HepG2 (cell line): ENCODE measurements around the gene RAD54L. TPM values are rescaled to one million over a fixed set of nuclear protein-coding genes. Genes with fewer than 3 reads are reported as not detected.

Experiments
- ATAC-seq: fragments of 200-7000 bp; cut with Tn5 transposase; 3 replicates; pipeline ENCODE4 v1.9.1; 2020; ENCODE audit warnings: mild to moderate bottlenecking, moderate library complexity
- BruUV-seq: library from RNA; stranded (reverse); fragments of 400-500 nt; replicated peaks from 2 replicates; lab custom pipeline; 2021; lab: Mats Ljungman, UMichigan
- CTCF ChIA-PET: fragments of 300-600 bp; formaldehyde crosslinking; extraction: SDS; loops from one replicate; lab custom pipeline; 2021; ENCODE audit warnings: low total read pairs, inconsistent platforms, low intra/inter-chr PET ratio; lab: Yijun Ruan, JAX
- POLR2A ChIA-PET: fragments of 350-600 bp; sonication (Branson Sonifier 250); formaldehyde crosslinking; loops from one replicate; lab custom pipeline; 2020; ENCODE audit warnings: antibody characterized with exemption, inconsistent platforms; lab: Yijun Ruan, JAX
- DNase-seq: peaks from one replicate; pipeline ENCODE4 v3.0.0-alpha.2; 2015; ENCODE audit warnings: low spot score
- FAIRE-seq: peaks from 3 replicates; lab custom pipeline; 2011; peaks lifted over from hg19 to GRCh38; lab: Jason Lieb, UNC
- H2AFZ ChIP-seq: one replicate; pipeline ENCODE4 v1.6.1; 2011; ENCODE audit warnings: low read length, inconsistent platforms
- H3K27ac ChIP-seq: fragments of 300-600 bp; 3 replicates; pipeline ENCODE4 v1.8.0; 2011; ENCODE audit warnings: mixed run types, mild to moderate bottlenecking, mixed read lengths, low read length, inconsistent platforms; ENCODE audit not compliant: insufficient read depth; ENCODE audit errors: extremely low read length
- H3K27me3 ChIP-seq, 2 experiments: fragments of 200-600 bp in 1 of 2; 2 replicates in 1 of 2; 3 replicates in 1 of 2; pipeline versions ENCODE4 v1.6.0 to v1.8.0; 2011; ENCODE audit warnings: low read length in 2 of 2, mild to moderate bottlenecking in 2 of 2, moderate library complexity in 2 of 2, inconsistent platforms in 1 of 2; ENCODE audit not compliant: insufficient read depth in 2 of 2, control insufficient read depth in 1 of 2
- H3K36me3 ChIP-seq, 2 experiments: fragments of 200-600 bp in 1 of 2; replicated peaks in 1 of 2; 2 replicates in 1 of 2; 3 replicates in 1 of 2; pipeline versions ENCODE4 v1.5.1 to v1.8.0; 2011; ENCODE audit warnings: low read length in 2 of 2, inconsistent platforms in 1 of 2; ENCODE audit not compliant: insufficient read depth in 2 of 2, control insufficient read depth in 1 of 2
- H3K4me1 ChIP-seq: 2 replicates; pipeline ENCODE4 v1.5.1; 2012; ENCODE audit warnings: low read length, inconsistent platforms; ENCODE audit not compliant: insufficient read depth
- H3K4me2 ChIP-seq: 2 replicates; pipeline ENCODE4 v1.6.0; 2011; ENCODE audit warnings: low read depth, low read length, inconsistent platforms
- H3K4me3 ChIP-seq, 3 experiments: fragments of 200-600 bp in 1 of 3; sonication (generic), shearing (Covaris generic) in 1 of 3; replicated peaks in 1 of 3; 2 replicates each; pipeline ENCODE4 v1.5.1; 2011 to 2016; ENCODE audit warnings: low read length in 3 of 3, inconsistent platforms in 2 of 3, low read depth in 2 of 3, mild to moderate bottlenecking in 2 of 3, control low read depth in 1 of 3, mixed read lengths in 1 of 3; ENCODE audit not compliant: insufficient read depth in 1 of 3
- H3K79me2 ChIP-seq: one replicate; pipeline ENCODE4 v1.6.1; 2011; ENCODE audit warnings: low read length, inconsistent platforms; ENCODE audit not compliant: insufficient read depth
- H3K9ac ChIP-seq: 2 replicates; pipeline ENCODE4 v1.6.0; 2011; ENCODE audit warnings: mild to moderate bottlenecking, low read depth, low read length, inconsistent platforms; ENCODE audit not compliant: insufficient read depth
- H3K9me3 ChIP-seq: 2 replicates; pipeline ENCODE4 v1.5.1; 2012; ENCODE audit warnings: mild to moderate bottlenecking, low read length
- H4K20me1 ChIP-seq: 2 replicates; pipeline ENCODE4 v1.6.0; 2011; ENCODE audit warnings: inconsistent platforms, mild to moderate bottlenecking, low read length, moderate library complexity; ENCODE audit not compliant: insufficient read depth
- CREB1 ChIP-seq, 2 experiments: fragments of 450-650 bp in 1 of 2; IDR thresholded peaks; 2 replicates each; pipeline ENCODE4 v1.6.1; 2016 to 2017; ENCODE audit warnings: control low read depth in 1 of 2, mild to moderate bottlenecking in 1 of 2, missing compliant biosample characterization in 1 of 2, missing genetic modification characterization in 1 of 2
- DMAP1 ChIP-seq: IDR thresholded peaks from 2 replicates; pipeline ENCODE4 v1.6.1; 2016
- GLI4 ChIP-seq: sonication (generic); formaldehyde crosslinking; IDR thresholded peaks from 2 replicates; pipeline ENCODE4 v1.5.1; 2020; ENCODE audit warnings: missing genetic modification reagents, mild to moderate bottlenecking, moderate library complexity, borderline replicate concordance
- KLF11 ChIP-seq: IDR thresholded peaks from 2 replicates; pipeline ENCODE4 v1.6.1; 2016; ENCODE audit warnings: missing compliant biosample characterization
- NR2F2 ChIP-seq: IDR thresholded peaks from 2 replicates; pipeline ENCODE4 v1.6.1; 2012; ENCODE audit warnings: low read depth, inconsistent platforms, borderline replicate concordance
- POLR2A ChIP-seq, 2 experiments: IDR thresholded peaks; 2 replicates each; pipeline ENCODE4 v1.6.1; 2011; ENCODE audit warnings: low read depth in 2 of 2, low read length in 2 of 2, mild to moderate bottlenecking in 1 of 2, moderate library complexity in 1 of 2; ENCODE audit not compliant: insufficient read depth in 1 of 2
- POLR2AphosphoS5 ChIP-seq: IDR thresholded peaks from 2 replicates; pipeline ENCODE4 v1.6.1; 2012; ENCODE audit warnings: low read depth, low read length
- YEATS4 ChIP-seq: sonication (generic); formaldehyde crosslinking; IDR thresholded peaks from 2 replicates; pipeline ENCODE4 v1.4.0; 2020; ENCODE audit warnings: missing genetic modification reagents, borderline replicate concordance
- ZKSCAN5 ChIP-seq: sonication (generic); formaldehyde crosslinking; IDR thresholded peaks from 2 replicates; pipeline ENCODE4 v1.5.1; 2020; ENCODE audit warnings: mild to moderate bottlenecking, missing genetic modification reagents
- ZNF546 ChIP-seq: sonication (generic); formaldehyde crosslinking; conservative IDR thresholded peaks from 2 replicates; pipeline ENCODE4 v1.8.1; 2023; ENCODE audit warnings: mild to moderate bottlenecking, missing genetic modification reagents
- ZNF724P ChIP-seq: sonication (generic); formaldehyde crosslinking; IDR thresholded peaks from 2 replicates; pipeline ENCODE4 v1.8.0; 2022; ENCODE audit warnings: missing genetic modification reagents, borderline replicate concordance
- ZNF788 ChIP-seq: sonication (generic); formaldehyde crosslinking; IDR thresholded peaks from 2 replicates; pipeline ENCODE4 v1.5.0; 2020; ENCODE audit warnings: mild to moderate bottlenecking, missing genetic modification reagents, borderline replicate concordance
- WGBS: methylation state at CpG from one replicate; pipeline ENCODE4 v1.1.6; 2017; ENCODE audit warnings: low lambda C conversion rate; 5-methylcytosine and 5-hydroxymethylcytosine counted together
- in situ Hi-C: cut with HindIII; loops from 2 replicates; pipeline ENCODE4 v1.10.0; 2017; ENCODE audit warnings: low pct_unique_long_range_greater_than_20kb; ENCODE audit not compliant: extremely low pct_ligation_motif_present
- intact Hi-C: fragments of 100-400 bp; cut with micrococcal nuclease; formaldehyde crosslinking; loops from one replicate; pipeline ENCODE4 v1.10.0; 2022; ENCODE audit not compliant: unreplicated experiment
- polyA plus RNA-seq, 8 experiments: library from polyadenylated mRNA; depleted of rRNA in 3 of 8; stranded (reverse) in 7 of 8; unstranded in 1 of 8; fragments of >200 nt; fragmentation: Illumina TruSeq in 4 of 8; extraction: Trizol in 4 of 8; gene quantifications; 2 replicates each; pipeline versions ENCODE4 v1.2.1 to v1.2.3, GENCODE V29; 2011 to 2016; ENCODE audit warnings: low read depth in 4 of 8, missing spikeins in 1 of 8, mixed read lengths in 1 of 8; ENCODE audit not compliant: insufficient read depth in 1 of 8
- total RNA-seq, 5 experiments: library from RNA; depleted of rRNA; stranded (reverse); fragments of >200 nt; fragmentation: Illumina TruSeq; extraction: Trizol; gene quantifications; 2 replicates each; pipeline ENCODE4 v1.2.3, GENCODE V29; 2016; ENCODE audit warnings: low read depth in 1 of 5
- TF ChIP-seq, protein P1 (sequence below): sonication (generic); formaldehyde crosslinking; IDR thresholded peaks from 2 replicates; pipeline ENCODE4 v1.9.0; 2022; ENCODE audit warnings: missing genetic modification reagents, mild to moderate bottlenecking, borderline replicate concordance
- TF ChIP-seq, protein P2 (sequence below): IDR thresholded peaks from 2 replicates; pipeline ENCODE4 v1.6.1; 2016; ENCODE audit warnings: mild to moderate bottlenecking
- TF ChIP-seq, protein P3 (sequence below): IDR thresholded peaks from 2 replicates; pipeline ENCODE4 v1.6.1; 2018; ENCODE audit warnings: missing genetic modification reagents, mild to moderate bottlenecking, missing compliant biosample characterization

RAD54L gene
- total and polyA plus RNA-seq, 2 of the 13 experiments (the other 11 are each of a cell fraction or from before 2014, with no cell fraction given), result 10.2 to 30.0 TPM

DNA sequence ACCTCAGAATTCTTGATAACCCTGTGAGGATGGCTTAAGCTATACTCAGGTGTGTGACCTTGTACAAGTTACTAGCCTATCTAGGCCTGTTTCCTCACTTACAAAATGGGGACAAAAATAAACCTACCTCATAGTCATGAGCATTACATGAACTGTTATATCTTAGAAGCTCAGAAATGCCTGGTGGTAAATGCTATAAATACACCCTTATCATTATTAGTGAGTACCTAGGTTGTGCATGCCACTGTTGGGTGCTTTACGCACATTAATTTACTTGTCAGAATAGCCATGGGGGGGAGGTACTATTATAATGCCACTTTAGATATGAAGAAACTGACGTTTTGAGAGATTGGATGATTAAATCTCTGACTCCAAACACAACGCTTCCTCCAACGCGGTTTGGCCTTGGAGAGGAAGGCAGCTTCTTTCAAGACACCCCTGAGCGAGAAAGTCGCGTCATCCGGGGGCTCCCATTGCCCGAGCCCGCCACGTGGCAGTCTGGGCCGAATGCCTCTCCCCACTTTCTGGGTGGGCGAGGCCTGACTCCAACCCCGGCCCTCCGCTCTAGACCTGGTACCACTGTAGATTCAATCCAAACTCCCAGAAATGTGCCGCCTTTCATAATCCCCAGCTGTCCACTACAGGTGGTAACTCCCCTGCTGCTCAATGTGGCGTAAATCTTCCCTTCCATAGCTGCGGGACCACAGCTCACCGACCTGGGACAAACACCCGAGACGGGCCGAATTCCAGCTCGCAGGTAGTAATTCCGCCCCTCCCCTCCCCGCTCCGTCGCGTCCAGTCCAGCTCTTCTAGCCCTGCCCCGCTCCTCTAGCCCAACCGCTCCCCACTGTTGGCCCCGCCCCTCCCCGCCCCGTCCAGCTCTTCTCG is 771 bp upstream of the RAD54L start:
- TSS peak; percentile 99 for BruUV-seq
- intact Hi-C loops, result loop anchor here (5.0 kb wide), 1 partner anchor 56 kb away; the partner anchor contains the start of genes LRRC41 and UQCRH
- H3K4me2 ChIP-seq, result peak overlapping the region; percentile 90
- in situ Hi-C loops, result no loop called here
- H3K36me3 ChIP-seq, result peaks cover 6 to 19% of the 10 kb centered on the region in 2 experiments
- no peaks in the 10 kb centered on the region; a peak in 1 of 5 replicates for H3K27me3 ChIP-seq
- H3K4me1 ChIP-seq, result peaks cover 68% of the 10 kb centered on the region
- peak overlapping the region; percentile 91 for H3K27ac ChIP-seq
- DNase-seq, result no peak
- WGBS, result 4% methylated on average over 32 of the region's 35 CpGs
- peaks cover 26% of the 10 kb centered on the region for H3K79me2 ChIP-seq
- ChIA-PET POLR2A (interaction anchor here (0.6 to 1.9 kb wide), 13 partner anchors 16 to 725 kb away, joined by 3 to 21 read pairs (median 4); partner anchors contain the start of genes LRRC41, PIK3R3, POMGNT1 and PRDX1), CTCF (no interaction called here)
- H3K9ac ChIP-seq, result peak overlapping the region; percentile 90
- no peaks in the 10 kb centered on the region for H3K9me3 ChIP-seq
- peak overlapping the region; percentile 97 for H2AFZ ChIP-seq
- FAIRE-seq, result peak; percentile 40
- peak; percentile 82 for ATAC-seq
- H3K4me3 ChIP-seq, result peak overlapping the region; percentile 85 to 88 (median 85)
- H4K20me1 ChIP-seq, result no peaks in the 10 kb centered on the region
- TF ChIP-seq ZNF724P (CRISPR knock-in tag) (0 out of 2 replicates have a peak, but pooled peaks have one; percentile 11), DMAP1 (CRISPR knock-in tag) (peak; percentile 78; the same call in 1 of the 2 replicates), ZNF788 (CRISPR knock-in tag) (peak; percentile 74; the same call in 1 of the 2 replicates), ZKSCAN5 (CRISPR knock-in tag) (0 out of 2 replicates have a peak, but pooled peaks have one; percentile 23), CREB1 (IDR thresholded peaks at IDR 0.05) (no peak), CREB1 (CRISPR knock-in tag; IDR thresholded peaks at IDR 0.05) (peak; percentile 17; the same call in 1 of the 2 replicates), POLR2AphosphoS5 (peak; percentile 75), NR2F2 (no peak), KLF11 (CRISPR knock-in tag) (0 out of 2 replicates have a peak, but pooled peaks have one; percentile 11), GLI4 (CRISPR knock-in tag) (0 out of 2 replicates have a peak, but pooled peaks have one; percentile 46), POLR2A (IDR thresholded peaks at IDR 0.05; ENCODE audit: insufficient read depth in 1 of 2, low read depth in 2 of 2, low read length in 2 of 2) (peak; percentile 59 to 83), YEATS4 (CRISPR knock-in tag) (peak; percentile 72), ZNF546 (CRISPR knock-in tag) (0 out of 2 replicates have a peak, but pooled peaks have one; percentile 47)
- TF ChIP-seq, protein P1, sequence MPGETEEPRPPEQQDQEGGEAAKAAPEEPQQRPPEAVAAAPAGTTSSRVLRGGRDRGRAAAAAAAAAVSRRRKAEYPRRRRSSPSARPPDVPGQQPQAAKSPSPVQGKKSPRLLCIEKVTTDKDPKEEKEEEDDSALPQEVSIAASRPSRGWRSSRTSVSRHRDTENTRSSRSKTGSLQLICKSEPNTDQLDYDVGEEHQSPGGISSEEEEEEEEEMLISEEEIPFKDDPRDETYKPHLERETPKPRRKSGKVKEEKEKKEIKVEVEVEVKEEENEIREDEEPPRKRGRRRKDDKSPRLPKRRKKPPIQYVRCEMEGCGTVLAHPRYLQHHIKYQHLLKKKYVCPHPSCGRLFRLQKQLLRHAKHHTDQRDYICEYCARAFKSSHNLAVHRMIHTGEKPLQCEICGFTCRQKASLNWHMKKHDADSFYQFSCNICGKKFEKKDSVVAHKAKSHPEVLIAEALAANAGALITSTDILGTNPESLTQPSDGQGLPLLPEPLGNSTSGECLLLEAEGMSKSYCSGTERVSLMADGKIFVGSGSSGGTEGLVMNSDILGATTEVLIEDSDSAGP, result peak; percentile 60; the same call in 1 of the 2 replicates
- TF ChIP-seq, protein P2, sequence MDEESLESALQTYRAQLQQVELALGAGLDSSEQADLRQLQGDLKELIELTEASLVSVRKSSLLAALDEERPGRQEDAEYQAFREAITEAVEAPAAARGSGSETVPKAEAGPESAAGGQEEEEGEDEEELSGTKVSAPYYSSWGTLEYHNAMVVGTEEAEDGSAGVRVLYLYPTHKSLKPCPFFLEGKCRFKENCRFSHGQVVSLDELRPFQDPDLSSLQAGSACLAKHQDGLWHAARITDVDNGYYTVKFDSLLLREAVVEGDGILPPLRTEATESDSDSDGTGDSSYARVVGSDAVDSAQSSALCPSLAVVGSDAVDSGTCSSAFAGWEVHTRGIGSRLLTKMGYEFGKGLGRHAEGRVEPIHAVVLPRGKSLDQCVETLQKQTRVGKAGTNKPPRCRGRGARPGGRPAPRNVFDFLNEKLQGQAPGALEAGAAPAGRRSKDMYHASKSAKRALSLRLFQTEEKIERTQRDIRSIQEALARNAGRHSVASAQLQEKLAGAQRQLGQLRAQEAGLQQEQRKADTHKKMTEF, result peak; percentile 41; the same call in 1 of the 2 replicates
- TF ChIP-seq, protein P3, sequence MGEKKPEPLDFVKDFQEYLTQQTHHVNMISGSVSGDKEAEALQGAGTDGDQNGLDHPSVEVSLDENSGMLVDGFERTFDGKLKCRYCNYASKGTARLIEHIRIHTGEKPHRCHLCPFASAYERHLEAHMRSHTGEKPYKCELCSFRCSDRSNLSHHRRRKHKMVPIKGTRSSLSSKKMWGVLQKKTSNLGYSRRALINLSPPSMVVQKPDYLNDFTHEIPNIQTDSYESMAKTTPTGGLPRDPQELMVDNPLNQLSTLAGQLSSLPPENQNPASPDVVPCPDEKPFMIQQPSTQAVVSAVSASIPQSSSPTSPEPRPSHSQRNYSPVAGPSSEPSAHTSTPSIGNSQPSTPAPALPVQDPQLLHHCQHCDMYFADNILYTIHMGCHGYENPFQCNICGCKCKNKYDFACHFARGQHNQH (CRISPR knock-in tag), result peak; percentile 18; the same call in 1 of the 2 replicates
